Uterus (tissue), 2 donors: ENCODE data around the gene C4orf50.

ENCODE experiments used
- CTCF ChIP-seq, 4 experiments: fragments of 200-600 bp in 2 of 4; fragments of 450-650 bp in 2 of 4; sonication (generic) in 2 of 4; IDR thresholded peaks; one replicate each; pipeline ENCODE4 v1.5.1; 2016 to 2019; ENCODE audit warnings: antibody characterized with exemption in 4 of 4, mild to moderate bottlenecking in 2 of 4, moderate library complexity in 1 of 4
- POLR2A ChIP-seq, 2 donors: fragments of 450-650 bp; IDR thresholded peaks; one replicate each; pipeline ENCODE4 v1.6.1; 2016; ENCODE audit warnings: antibody characterized with exemption in 2 of 2, mild to moderate bottlenecking in 1 of 2, moderate library complexity in 1 of 2

GRCh38 chr4:5955856-5956255, 62.4 kb downstream of the C4orf50 start:
- no peak for TF ChIP-seq CTCF (IDR thresholded peaks at IDR 0.05)
- TF ChIP-seq POLR2A (IDR thresholded peaks at IDR 0.05) = no peak
